Measurements from ENCODE around the gene IRF1. TPM values are rescaled to one million over a fixed set of nuclear protein-coding genes. Genes with fewer than 3 reads are reported as not detected.
"Not testable (repeated sequence)": the region's sequence is repeated elsewhere in the genome, so short reads cannot be mapped to it uniquely, and the experiment has no call there.

The IRF1 gene
- total RNA-seq, 1 donor from 2014 or later, result 2.9 TPM

DNA sequence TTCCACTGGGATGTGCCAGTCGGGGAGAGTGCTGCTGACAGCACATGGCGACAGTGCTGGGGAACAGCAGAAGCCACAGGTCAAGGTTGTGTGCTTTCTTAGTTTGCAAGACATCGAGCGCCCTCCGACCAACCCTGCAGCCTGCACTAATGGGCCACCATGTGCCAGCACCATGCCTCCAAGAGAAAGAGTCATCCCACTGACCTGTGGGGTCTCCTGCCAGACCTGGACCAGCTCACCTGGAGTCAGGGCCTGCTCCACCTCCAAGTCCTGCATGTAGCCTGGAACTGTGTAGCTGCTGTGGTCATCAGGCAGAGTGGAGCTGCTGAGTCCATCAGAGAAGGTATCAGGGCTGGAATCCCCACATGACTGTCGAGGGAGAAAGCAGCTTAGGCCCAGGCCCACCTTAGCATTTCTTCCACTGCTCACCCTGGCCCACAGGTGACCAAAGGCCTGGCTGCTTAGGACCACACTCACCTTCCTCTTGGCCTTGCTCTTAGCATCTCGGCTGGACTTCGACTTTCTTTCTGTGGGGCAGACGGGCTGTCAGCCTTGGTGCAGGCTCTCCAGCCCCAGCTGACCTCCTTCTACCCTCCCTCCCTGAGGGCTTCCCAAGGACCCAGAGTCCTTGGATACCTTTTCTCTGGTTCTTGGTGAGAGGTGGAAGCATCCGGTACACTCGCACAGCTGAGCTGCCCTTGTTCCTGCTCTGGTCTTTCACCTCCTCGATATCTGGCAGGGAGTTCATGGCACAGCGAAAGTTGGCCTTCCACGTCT is 4.1 kb downstream of the IRF1 start:
- no peak for DNase-seq (ENCODE audit: low read depth)
- FAIRE-seq, result no peak
- Histone ChIP-seq H3K4me3 (ENCODE audit: low read depth, low read length) (no peak overlapping the region), H3K36me3 (ENCODE audit: control insufficient read depth, insufficient read depth, low read length) (peaks cover 22% of the 10 kb centered on the region), H3K27me3 (ENCODE audit: control insufficient read depth, insufficient read depth, low read length) (no peaks in the 10 kb centered on the region)
- TF ChIP-seq, protein P1, sequence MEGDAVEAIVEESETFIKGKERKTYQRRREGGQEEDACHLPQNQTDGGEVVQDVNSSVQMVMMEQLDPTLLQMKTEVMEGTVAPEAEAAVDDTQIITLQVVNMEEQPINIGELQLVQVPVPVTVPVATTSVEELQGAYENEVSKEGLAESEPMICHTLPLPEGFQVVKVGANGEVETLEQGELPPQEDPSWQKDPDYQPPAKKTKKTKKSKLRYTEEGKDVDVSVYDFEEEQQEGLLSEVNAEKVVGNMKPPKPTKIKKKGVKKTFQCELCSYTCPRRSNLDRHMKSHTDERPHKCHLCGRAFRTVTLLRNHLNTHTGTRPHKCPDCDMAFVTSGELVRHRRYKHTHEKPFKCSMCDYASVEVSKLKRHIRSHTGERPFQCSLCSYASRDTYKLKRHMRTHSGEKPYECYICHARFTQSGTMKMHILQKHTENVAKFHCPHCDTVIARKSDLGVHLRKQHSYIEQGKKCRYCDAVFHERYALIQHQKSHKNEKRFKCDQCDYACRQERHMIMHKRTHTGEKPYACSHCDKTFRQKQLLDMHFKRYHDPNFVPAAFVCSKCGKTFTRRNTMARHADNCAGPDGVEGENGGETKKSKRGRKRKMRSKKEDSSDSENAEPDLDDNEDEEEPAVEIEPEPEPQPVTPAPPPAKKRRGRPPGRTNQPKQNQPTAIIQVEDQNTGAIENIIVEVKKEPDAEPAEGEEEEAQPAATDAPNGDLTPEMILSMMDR (IDR thresholded peaks at IDR 0.05; ENCODE audit: insufficient read depth, low read length, severe bottlenecking), result no peak

DNA sequence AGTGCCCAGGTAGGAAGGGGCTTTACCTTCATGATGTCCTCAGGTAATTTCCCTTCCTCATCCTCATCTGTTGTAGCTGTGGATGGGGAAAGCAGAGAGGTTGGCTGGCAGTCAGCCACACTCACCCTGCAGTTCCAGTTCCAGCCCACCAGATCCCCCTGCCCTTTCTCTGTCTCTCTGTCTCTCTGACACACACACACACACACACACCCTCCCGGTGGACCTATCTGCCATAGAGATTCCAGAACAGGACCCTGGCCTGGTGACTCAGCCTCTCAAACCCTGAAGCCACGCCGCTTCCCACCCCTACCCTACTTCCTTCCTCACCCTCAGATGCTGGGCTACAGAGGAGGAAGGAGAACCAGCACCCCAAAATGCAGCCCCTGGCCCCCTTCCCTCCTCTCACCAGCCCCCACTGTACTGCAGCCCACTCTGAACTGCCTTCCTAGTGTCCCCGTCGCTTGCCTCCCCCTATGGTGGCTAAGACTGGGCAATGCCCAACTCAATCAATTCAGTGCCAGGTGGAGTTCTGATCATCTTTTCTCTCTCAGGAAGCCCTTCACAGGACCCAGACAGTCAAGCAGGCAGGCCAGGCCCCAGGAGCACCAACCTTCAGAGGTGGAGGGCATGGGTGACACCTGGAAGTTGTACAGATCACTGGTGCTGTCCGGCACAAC is 4.8 kb downstream of the IRF1 start:
- no peaks in the 10 kb centered on the region for H3K27me3 ChIP-seq (ENCODE audit: control insufficient read depth, insufficient read depth, low read length)
- peaks cover 22% of the 10 kb centered on the region for H3K36me3 ChIP-seq (ENCODE audit: control insufficient read depth, insufficient read depth, low read length)
- TF ChIP-seq, protein P1 (IDR thresholded peaks at IDR 0.05; ENCODE audit: insufficient read depth, low read length, severe bottlenecking), result no peak
- H3K4me3 ChIP-seq (ENCODE audit: low read depth, low read length), result no peak overlapping the region
- DNase-seq (ENCODE audit: low read depth) (no peak), FAIRE-seq (no peak)

DNA sequence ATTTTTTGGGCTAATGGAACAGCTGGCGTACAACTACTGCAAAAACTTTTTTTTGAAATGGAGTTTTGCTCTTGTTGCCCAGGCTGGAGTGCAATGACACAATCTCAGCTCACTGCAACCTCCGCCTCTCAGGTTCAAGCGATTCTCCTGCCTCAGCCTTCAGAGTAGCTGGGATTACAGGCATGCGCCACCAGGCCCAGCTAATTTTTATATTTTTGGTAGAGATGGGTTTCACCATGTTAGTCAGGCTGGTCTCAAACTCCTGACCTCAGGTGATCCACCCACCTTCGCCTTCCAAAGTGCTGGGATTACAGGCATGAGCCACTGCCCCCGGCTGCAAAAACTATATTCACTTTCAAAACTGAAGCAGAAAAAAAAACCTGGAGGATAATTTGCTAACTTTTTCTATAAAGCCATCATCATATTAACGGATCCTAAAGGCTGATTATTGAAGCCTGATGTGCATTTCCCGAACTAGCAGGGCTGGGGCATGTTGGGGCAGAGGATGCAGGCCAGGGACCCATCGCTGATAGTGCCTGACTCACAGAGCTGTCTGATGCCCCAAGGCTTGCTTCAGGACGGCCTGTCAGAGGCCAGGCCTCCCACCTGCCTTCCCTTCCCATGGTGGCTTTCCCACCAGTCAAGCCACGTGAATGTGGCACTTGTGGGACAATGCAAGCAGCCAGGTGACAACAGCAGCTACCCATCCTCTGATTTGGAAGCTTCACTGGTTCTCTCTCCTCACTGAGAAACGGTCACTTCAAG is 5.5 kb downstream of the IRF1 start:
- not testable (repeated sequence) for H3K27me3 ChIP-seq (ENCODE audit: control insufficient read depth, insufficient read depth, low read length); H3K4me3 ChIP-seq (ENCODE audit: low read depth, low read length); FAIRE-seq
- H3K36me3 ChIP-seq (ENCODE audit: control insufficient read depth, insufficient read depth, low read length), result peaks cover 22% of the 10 kb centered on the region
- DNase-seq (ENCODE audit: low read depth), result peak; percentile 85

DNA sequence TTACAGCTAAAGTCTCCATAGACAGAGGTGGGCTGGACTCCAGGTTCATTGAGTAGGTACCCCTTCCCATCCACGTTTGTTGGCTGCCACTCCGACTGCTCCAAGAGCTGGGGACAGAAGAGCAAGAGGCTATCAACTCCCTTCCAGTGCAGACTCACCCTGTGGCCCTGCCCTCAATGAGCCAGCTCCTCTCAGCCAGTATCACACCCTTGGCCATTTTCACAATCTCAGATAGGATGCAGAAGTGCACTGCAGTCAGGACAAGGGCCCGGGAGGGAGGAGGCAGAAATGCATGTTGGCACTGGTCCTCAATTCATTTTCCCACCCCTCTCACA is 6.2 kb downstream of the IRF1 start:
- peaks cover 22% of the 10 kb centered on the region for H3K36me3 ChIP-seq (ENCODE audit: control insufficient read depth, insufficient read depth, low read length)
- H3K4me3 ChIP-seq (ENCODE audit: low read depth, low read length), result no peak overlapping the region
- DNase-seq (ENCODE audit: low read depth) (no peak), FAIRE-seq (no peak)
- TF ChIP-seq, protein P1 (IDR thresholded peaks at IDR 0.05; ENCODE audit: insufficient read depth, low read length, severe bottlenecking), result no peak
- no peaks in the 10 kb centered on the region for H3K27me3 ChIP-seq (ENCODE audit: control insufficient read depth, insufficient read depth, low read length)

DNA sequence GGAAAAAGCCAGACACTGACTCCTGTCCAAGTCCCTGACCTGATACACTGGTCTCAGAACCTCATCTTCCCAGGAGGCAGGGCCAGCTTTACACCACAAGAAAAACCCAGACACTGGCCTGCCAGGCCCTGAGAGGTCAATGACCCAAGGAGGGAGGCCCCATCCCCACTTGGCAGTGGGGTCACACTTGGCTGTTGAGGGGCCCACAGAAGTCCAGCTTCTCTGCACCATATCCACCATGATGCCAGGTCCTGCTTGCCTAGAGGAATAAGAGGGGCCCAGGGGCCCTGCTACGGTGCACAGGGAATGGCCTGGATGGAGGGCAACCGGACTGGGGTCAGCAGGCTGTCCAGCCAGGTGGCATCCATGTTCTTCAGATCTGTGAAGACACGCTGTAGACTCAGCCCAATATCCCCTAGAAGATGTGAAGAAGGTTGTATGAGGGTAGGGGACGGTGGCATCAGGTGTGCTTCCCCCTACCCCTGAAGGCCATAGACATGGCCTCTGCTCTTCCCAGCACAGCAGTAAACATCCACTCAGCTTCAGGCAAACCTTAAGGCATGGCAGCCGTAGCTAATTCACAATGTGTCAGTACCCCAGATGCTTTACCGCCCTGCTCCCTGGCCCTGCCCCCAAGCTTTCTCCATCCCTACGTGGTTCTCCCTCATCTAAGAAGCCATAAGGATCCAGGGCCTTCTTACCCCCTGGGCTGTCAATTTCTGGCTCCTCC is 6.7 kb downstream of the IRF1 start:
- Histone ChIP-seq H3K36me3 (ENCODE audit: control insufficient read depth, insufficient read depth, low read length) (peaks cover 22% of the 10 kb centered on the region), H3K4me3 (ENCODE audit: low read depth, low read length) (no peak overlapping the region), H3K27me3 (ENCODE audit: control insufficient read depth, insufficient read depth, low read length) (no peaks in the 10 kb centered on the region)
- no peak for FAIRE-seq
- TF ChIP-seq, protein P1 (IDR thresholded peaks at IDR 0.05; ENCODE audit: insufficient read depth, low read length, severe bottlenecking), result no peak
- DNase-seq (ENCODE audit: low read depth), result no peak

Measured in bronchial epithelial cell (primary cell).